HK-2 (cell line): ENCODE measurements around the gene YAF2.
"Not testable (repeated sequence)": the region's sequence is repeated elsewhere in the genome, so short reads cannot be mapped to it uniquely, and the experiment has no call there.

Experiments used
- DNase-seq: peaks from one replicate; pipeline ENCODE4 v3.0.0-alpha.2; 2018; ENCODE audit not compliant: unreplicated experiment

Gene YAF2

GRCh38 chr12:42255221-42255865, 17.3 kb upstream of the YAF2 start:
- no peak for DNase-seq

- DNase-seq, result not testable (repeated sequence)
These were observed 14.6 kb upstream of the YAF2 start for GRCh38 chr12:42252645-42253044.

- not testable (repeated sequence) for DNase-seq
These were observed 11.0 kb upstream of the YAF2 start for GRCh38 chr12:42249033-42249432.

GRCh38 chr12:42240131-42240750, 2.2 kb upstream of the YAF2 start:
- no peak for DNase-seq

GRCh38 chr12:42237853-42238239, 202 bp downstream of the YAF2 start:
- DNase-seq, result no peak

GRCh38 chr12:42237052-42237852, 796 bp downstream of the YAF2 start:
- peak; percentile 83 for DNase-seq

GRCh38 chr12:42236017-42236416, 2.0 kb downstream of the YAF2 start:
- DNase-seq, result no peak

- DNase-seq, result no peak
These were observed 2.6 kb downstream of the YAF2 start for GRCh38 chr12:42235426-42235825.

GRCh38 chr12:42234970-42235369, 3.1 kb downstream of the YAF2 start:
- no peak for DNase-seq

- DNase-seq, result not testable (repeated sequence)
These were observed 10.5 kb downstream of the YAF2 start for GRCh38 chr12:42227525-42227924.

GRCh38 chr12:42224501-42224900, 13.5 kb downstream of the YAF2 start:
- not testable (repeated sequence) for DNase-seq

GRCh38 chr12:42222724-42223123, 15.3 kb downstream of the YAF2 start:
- DNase-seq, result no peak

- no peak for DNase-seq
These were observed 16.3 kb downstream of the YAF2 start for GRCh38 chr12:42221726-42222125.

GRCh38 chr12:42217656-42218055, 20.4 kb downstream of the YAF2 start:
- no peak for DNase-seq

- no peak for DNase-seq
These were observed 21.3 kb downstream of the YAF2 start for GRCh38 chr12:42216737-42217136.

- DNase-seq, result not testable (repeated sequence)
These were observed 22.3 kb downstream of the YAF2 start for GRCh38 chr12:42215759-42216158.

- no peak for DNase-seq
These were observed 24.1 kb downstream of the YAF2 start for GRCh38 chr12:42213954-42214426.

- DNase-seq, result no peak
These were observed 25.0 kb downstream of the YAF2 start for GRCh38 chr12:42213023-42213422.

GRCh38 chr12:42208574-42208973, 29.5 kb downstream of the YAF2 start:
- DNase-seq, result no peak

- DNase-seq, result no peak
These were observed 33.2 kb downstream of the YAF2 start for GRCh38 chr12:42204819-42205218.

GRCh38 chr12:42204362-42204761, 33.7 kb downstream of the YAF2 start:
- no peak for DNase-seq

- no peak for DNase-seq
These were observed 37.0 kb downstream of the YAF2 start for GRCh38 chr12:42201063-42201462.

GRCh38 chr12:42199007-42199406, 39.0 kb downstream of the YAF2 start:
- no peak for DNase-seq
